ENCODE measurements around the gene CALR. TPM values are rescaled to one million over a fixed set of nuclear protein-coding genes. Genes with fewer than 3 reads are reported as not detected.
A peak's percentile ranks its signal among the peaks of the same experiment; 100 is the strongest.

Gene CALR
- total RNA-seq, 1 donor from 2014 or later: 1,294 TPM

DNA sequence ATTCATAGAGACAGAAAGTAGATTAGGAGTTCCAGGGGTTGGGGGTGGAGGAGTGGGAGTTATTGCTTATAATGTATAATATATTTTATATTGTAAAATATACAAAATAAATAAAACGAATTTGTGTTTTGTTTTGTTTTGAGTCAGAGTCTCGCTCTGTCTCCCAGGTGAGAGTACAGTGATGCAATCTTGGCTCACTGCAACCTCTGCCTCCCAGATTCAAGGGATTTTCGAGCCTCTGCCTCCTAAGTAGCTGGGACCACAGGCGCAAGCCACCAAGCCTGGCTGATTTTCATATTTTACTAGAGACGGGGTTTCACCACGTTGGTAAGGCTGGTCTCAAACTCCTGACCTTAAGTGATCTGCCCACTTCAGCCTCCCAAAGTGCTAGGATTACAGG, 21.1 kb downstream of the CALR start:
- H3K27ac Mint-ChIP-seq: no peak overlapping the region
- H3K27me3 Mint-ChIP-seq: peaks cover 2% of the 10 kb centered on the region
- TF ChIP-seq, protein P1, sequence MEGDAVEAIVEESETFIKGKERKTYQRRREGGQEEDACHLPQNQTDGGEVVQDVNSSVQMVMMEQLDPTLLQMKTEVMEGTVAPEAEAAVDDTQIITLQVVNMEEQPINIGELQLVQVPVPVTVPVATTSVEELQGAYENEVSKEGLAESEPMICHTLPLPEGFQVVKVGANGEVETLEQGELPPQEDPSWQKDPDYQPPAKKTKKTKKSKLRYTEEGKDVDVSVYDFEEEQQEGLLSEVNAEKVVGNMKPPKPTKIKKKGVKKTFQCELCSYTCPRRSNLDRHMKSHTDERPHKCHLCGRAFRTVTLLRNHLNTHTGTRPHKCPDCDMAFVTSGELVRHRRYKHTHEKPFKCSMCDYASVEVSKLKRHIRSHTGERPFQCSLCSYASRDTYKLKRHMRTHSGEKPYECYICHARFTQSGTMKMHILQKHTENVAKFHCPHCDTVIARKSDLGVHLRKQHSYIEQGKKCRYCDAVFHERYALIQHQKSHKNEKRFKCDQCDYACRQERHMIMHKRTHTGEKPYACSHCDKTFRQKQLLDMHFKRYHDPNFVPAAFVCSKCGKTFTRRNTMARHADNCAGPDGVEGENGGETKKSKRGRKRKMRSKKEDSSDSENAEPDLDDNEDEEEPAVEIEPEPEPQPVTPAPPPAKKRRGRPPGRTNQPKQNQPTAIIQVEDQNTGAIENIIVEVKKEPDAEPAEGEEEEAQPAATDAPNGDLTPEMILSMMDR (conservative IDR thresholded peaks at IDR 0.05): no peak
- no peak overlapping the region for H3K4me3 Mint-ChIP-seq
- peaks cover 4% of the 10 kb centered on the region for H3K36me3 Mint-ChIP-seq
- no peak for DNase-seq (ENCODE audit: extremely low spot score, unreplicated experiment)
- H3K4me1 Mint-ChIP-seq (ENCODE audit: unreplicated experiment): peaks cover 16% of the 10 kb centered on the region
- H3K9me3 Mint-ChIP-seq: no peaks in the 10 kb centered on the region

DNA sequence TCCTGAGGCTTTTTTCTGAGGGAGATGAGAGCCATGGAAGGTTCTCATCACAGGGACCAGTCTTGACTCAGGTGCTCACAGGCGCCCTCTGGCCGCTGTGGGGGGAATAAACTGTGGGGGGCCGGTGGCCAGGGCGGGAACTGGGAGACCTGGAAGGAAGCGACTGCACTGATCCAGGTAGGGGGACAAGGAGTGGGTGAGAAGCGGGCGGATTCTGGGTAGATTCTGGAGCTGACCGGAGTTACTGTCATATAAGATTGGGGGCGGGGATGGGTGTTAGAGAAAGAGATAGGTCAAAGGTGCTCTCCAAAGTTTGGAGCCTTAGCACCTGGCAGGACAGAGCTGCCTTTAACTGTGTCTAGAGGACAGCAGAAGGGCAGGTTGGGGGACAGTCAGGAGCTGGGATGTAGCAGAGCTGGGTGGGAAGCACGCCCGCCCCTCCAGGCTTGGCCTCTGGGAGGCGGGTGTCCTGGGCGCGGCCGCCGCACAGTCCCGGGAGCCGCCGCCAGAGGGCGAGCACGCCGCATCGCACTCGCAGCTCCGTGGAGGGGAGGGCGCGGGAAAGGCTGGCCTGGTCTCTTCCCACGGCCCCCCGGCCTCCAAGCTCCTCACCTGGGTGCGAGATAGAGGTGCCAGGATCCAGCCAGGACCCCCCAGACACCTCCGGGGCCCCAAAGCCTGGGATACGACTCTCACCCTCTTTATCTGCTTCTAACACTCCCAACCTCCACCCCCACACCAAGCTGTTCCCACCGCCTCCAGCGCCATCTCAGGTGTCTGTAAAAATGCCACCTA, 26.8 kb downstream of the CALR start:
- peak; percentile 90 for DNase-seq (ENCODE audit: extremely low spot score, unreplicated experiment)
- Mint-ChIP-seq H3K36me3 (no peaks in the 10 kb centered on the region), H3K4me1 (ENCODE audit: unreplicated experiment) (peaks cover 5% of the 10 kb centered on the region), H3K4me3 (peak overlapping the region; percentile 94), H3K27ac (peak overlapping the region; percentile 81), H3K9me3 (no peaks in the 10 kb centered on the region), H3K27me3 (peaks cover 10% of the 10 kb centered on the region)
- TF ChIP-seq, protein P1 (conservative IDR thresholded peaks at IDR 0.05): peak; percentile 96

DNA sequence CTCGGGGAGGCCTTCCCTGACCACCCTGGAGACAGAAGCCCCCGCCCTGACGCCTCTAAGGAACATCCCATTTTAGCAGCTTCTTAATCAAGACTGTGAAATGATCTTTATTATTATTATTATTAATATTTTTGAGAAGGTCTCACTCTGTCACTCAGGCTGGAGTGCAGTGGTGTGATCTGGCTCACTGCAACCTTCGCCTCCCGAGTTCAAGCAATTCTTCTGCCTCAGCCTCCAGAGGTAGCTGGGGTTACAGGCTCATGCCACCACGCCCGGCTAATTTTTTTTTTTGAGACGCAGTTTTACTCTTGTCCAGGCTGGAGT, 27.4 kb downstream of the CALR start:
- H3K27me3 Mint-ChIP-seq: peaks cover 15% of the 10 kb centered on the region
- H3K4me1 Mint-ChIP-seq (ENCODE audit: unreplicated experiment): peaks cover 5% of the 10 kb centered on the region
- no peak for DNase-seq (ENCODE audit: extremely low spot score, unreplicated experiment)
- peak overlapping the region; percentile 75 for H3K4me3 Mint-ChIP-seq
- no peak overlapping the region for H3K27ac Mint-ChIP-seq
- TF ChIP-seq, protein P1 (conservative IDR thresholded peaks at IDR 0.05): no peak
- H3K9me3 Mint-ChIP-seq: no peaks in the 10 kb centered on the region
- H3K36me3 Mint-ChIP-seq: no peaks in the 10 kb centered on the region

DNA sequence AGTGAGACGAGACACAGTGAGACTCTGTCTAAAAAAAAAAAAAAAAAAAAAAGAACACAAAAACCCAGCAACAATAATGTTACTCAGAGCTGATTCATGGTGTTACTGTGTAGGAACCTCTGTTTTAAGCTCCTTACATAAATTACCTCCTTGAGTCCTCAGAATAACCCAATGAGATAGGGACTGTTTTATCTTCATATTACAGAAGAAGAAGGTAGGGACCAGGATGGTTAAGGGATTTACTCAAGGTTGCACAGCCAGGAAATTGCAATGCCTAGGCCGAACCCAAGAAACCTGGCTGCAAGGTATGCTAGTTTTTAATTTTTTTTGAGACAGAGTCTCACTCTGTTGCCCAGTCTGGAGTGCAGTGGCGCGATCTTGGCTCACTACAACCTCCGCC, 29.5 kb downstream of the CALR start:
- H3K27me3 Mint-ChIP-seq: peaks cover 15% of the 10 kb centered on the region
- H3K4me3 Mint-ChIP-seq: no peak overlapping the region
- H3K9me3 Mint-ChIP-seq: no peaks in the 10 kb centered on the region
- peaks cover 5% of the 10 kb centered on the region for H3K4me1 Mint-ChIP-seq (ENCODE audit: unreplicated experiment)
- no peak overlapping the region for H3K27ac Mint-ChIP-seq
- TF ChIP-seq, protein P1 (conservative IDR thresholded peaks at IDR 0.05): no peak
- no peaks in the 10 kb centered on the region for H3K36me3 Mint-ChIP-seq
- no peak for DNase-seq (ENCODE audit: extremely low spot score, unreplicated experiment)

DNA sequence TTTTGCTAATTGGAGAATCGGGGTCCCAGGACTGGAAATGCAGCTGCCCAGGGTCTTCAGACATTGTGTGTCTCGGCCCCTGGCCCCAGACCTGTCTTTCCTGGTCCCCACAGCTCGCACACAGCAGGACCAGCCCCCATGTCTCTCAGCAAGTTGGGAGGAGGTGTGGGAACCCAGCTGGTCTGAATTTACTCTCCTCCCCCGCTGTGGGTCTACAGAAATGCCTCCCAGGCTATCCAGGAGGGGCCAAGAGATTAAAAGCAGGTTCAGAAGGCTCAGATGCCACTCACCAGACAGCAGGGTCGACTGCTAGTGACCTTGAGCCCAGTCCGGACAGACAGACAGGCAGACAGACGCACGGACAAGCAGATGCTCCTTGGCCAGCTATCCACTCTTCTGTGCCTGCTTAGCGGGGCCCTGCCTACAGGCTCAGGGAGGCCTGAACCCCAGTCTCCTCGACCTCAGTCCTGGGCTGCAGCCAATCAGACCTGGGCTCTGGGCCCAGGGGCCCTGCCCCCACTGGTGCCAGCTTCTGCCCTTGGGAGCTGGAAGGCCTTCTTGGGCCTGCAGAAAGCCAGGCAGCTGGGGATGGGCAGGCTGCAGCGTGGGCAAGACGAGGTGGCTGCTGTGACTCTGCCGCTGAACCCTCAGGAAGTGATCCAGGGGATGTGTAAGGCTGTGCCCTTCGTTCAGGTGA, 31.0 kb downstream of the CALR start, which contains the start of gene DAND5:
Gene DAND5 (plus strand): TSS at position 285 of the 697 bp plus-strand sequence. CDS start 85 bp downstream, at position 370.
- peaks cover 19% of the 10 kb centered on the region for H3K27me3 Mint-ChIP-seq
- no peaks in the 10 kb centered on the region for H3K36me3 Mint-ChIP-seq
- H3K4me3 Mint-ChIP-seq: no peak within 1 kb of the TSS
- no peak within 1 kb of the TSS for H3K27ac Mint-ChIP-seq
- H3K4me1 Mint-ChIP-seq (ENCODE audit: unreplicated experiment): peaks cover 5% of the 10 kb centered on the region
- TF ChIP-seq, protein P1 (conservative IDR thresholded peaks at IDR 0.05): no peak
- no peaks in the 10 kb centered on the region for H3K9me3 Mint-ChIP-seq
- DNase-seq (ENCODE audit: extremely low spot score, unreplicated experiment): no peak

Measured in type B pancreatic cell (in vitro differentiated cells).